HepG2 (cell line): Measurements from ENCODE around the gene ATP13A3. TPM values are rescaled to one million over a fixed set of nuclear protein-coding genes. Genes with fewer than 3 reads are reported as not detected.

Source experiments
- AHDC1 ChIP-seq: sonication (generic); formaldehyde crosslinking; IDR thresholded peaks from 2 replicates; pipeline ENCODE4 v1.5.1; 2020; ENCODE audit warnings: mild to moderate bottlenecking, missing genetic modification reagents, borderline replicate concordance
- ARID2 ChIP-seq: sonication (generic); formaldehyde crosslinking; IDR thresholded peaks from 2 replicates; pipeline ENCODE4 v1.8.1; 2022; ENCODE audit warnings: mild to moderate bottlenecking, missing genetic modification reagents, borderline replicate concordance
- DBP ChIP-seq: sonication (generic); formaldehyde crosslinking; IDR thresholded peaks from 2 replicates; pipeline ENCODE4 v1.4.0; 2020; ENCODE audit warnings: missing genetic modification reagents; ENCODE audit errors: not compliant biosample characterization
- FOXO4 ChIP-seq: sonication (generic); formaldehyde crosslinking; conservative IDR thresholded peaks from 2 replicates; pipeline ENCODE4 v1.8.1; 2023; ENCODE audit warnings: missing genetic modification reagents
- SMAD1 ChIP-seq: sonication (generic); formaldehyde crosslinking; IDR thresholded peaks from 2 replicates; pipeline ENCODE4 v1.4.0; 2020; ENCODE audit warnings: missing genetic modification reagents, low read depth, mild to moderate bottlenecking, borderline replicate concordance
- U2AF1 ChIP-seq: fragments of 200-400 bp; formaldehyde crosslinking; optimal IDR thresholded peaks from 2 replicates; pipeline ENCODE3; 2017; ENCODE audit warnings: mild to moderate bottlenecking, low read depth, low read length
- polyA plus RNA-seq, 8 experiments: library from polyadenylated mRNA; depleted of rRNA in 3 of 8; stranded (reverse) in 7 of 8; unstranded in 1 of 8; fragments of >200 nt; fragmentation: Illumina TruSeq in 4 of 8; extraction: Trizol in 4 of 8; gene quantifications; 2 replicates each; pipeline versions ENCODE4 v1.2.1 to v1.2.3, GENCODE V29; 2011 to 2016; ENCODE audit warnings: low read depth in 4 of 8, missing spikeins in 1 of 8, mixed read lengths in 1 of 8; ENCODE audit not compliant: insufficient read depth in 1 of 8
- total RNA-seq, 5 experiments: library from RNA; depleted of rRNA; stranded (reverse); fragments of >200 nt; fragmentation: Illumina TruSeq; extraction: Trizol; gene quantifications; 2 replicates each; pipeline ENCODE4 v1.2.3, GENCODE V29; 2016; ENCODE audit warnings: low read depth in 1 of 5

Gene ATP13A3
- total and polyA plus RNA-seq, 2 of the 13 experiments (the other 11 are each of a cell fraction or from before 2014, with no cell fraction given), result 44.9 to 80.8 TPM

- no peak for TF ChIP-seq AHDC1 (CRISPR knock-in tag)
- no peak for TF ChIP-seq U2AF1
- no peak for TF ChIP-seq FOXO4 (CRISPR knock-in tag)
- no peak for TF ChIP-seq ARID2 (CRISPR knock-in tag)
- no peak for TF ChIP-seq SMAD1 (CRISPR knock-in tag)
- no peak for TF ChIP-seq DBP (CRISPR knock-in tag)
These were observed 5.2 kb upstream of the ATP13A3 start (continued) for GRCh38 chr3:194492001-194492400.
